ENCODE results near the gene TARBP1. TPM values are rescaled to one million over a fixed set of nuclear protein-coding genes. Genes with fewer than 3 reads are reported as not detected.

The TARBP1 gene
- total RNA-seq, 1 donor from 2014 or later: 32.4 TPM

DNA sequence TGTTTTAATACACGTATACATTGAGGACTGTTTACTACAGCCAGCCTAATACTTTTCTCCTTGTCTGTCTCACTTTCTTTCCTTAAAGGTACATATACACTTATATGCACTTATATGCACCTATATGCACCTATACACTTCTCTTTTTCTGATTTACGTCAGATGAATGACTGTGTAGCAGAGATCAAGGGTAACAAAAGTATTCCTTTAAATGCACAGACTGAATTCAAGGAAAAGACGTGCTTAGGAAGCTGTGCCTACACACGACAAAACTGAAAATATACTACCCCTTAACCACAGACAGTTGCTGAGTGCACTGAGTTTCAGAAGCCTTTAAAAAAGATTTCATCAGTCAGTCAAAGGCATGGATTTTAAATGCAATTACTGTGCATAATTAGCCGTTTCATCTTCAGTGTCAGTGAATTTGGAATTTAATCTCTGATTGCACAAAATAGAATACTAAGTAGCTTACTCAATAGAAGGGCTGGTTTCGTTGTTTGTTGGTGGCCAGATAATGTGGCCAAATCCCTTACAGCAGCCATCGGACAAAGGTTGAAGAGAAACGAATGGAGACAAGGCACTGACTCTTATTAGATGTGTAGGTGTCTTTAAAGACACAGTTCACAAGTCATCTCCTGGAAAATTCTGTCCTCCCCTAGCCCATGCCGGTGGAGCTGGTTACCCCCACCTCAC, 38.3 kb upstream of the TARBP1 start:
- H3K27me3 Mint-ChIP-seq (ENCODE audit: unreplicated experiment): no peaks in the 10 kb centered on the region
- H3K9me3 Mint-ChIP-seq (ENCODE audit: unreplicated experiment): peaks cover 1% of the 10 kb centered on the region
- peaks cover 20% of the 10 kb centered on the region for H3K4me1 Mint-ChIP-seq (ENCODE audit: low read depth, unreplicated experiment)
- no peak for DNase-seq
- TF ChIP-seq, protein P1, sequence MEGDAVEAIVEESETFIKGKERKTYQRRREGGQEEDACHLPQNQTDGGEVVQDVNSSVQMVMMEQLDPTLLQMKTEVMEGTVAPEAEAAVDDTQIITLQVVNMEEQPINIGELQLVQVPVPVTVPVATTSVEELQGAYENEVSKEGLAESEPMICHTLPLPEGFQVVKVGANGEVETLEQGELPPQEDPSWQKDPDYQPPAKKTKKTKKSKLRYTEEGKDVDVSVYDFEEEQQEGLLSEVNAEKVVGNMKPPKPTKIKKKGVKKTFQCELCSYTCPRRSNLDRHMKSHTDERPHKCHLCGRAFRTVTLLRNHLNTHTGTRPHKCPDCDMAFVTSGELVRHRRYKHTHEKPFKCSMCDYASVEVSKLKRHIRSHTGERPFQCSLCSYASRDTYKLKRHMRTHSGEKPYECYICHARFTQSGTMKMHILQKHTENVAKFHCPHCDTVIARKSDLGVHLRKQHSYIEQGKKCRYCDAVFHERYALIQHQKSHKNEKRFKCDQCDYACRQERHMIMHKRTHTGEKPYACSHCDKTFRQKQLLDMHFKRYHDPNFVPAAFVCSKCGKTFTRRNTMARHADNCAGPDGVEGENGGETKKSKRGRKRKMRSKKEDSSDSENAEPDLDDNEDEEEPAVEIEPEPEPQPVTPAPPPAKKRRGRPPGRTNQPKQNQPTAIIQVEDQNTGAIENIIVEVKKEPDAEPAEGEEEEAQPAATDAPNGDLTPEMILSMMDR (IDR thresholded peaks at IDR 0.05; ENCODE audit: partially characterized antibody, unreplicated experiment): no peak
- H3K27ac Mint-ChIP-seq (ENCODE audit: unreplicated experiment): no peak overlapping the region
- no peaks in the 10 kb centered on the region for H3K36me3 Mint-ChIP-seq (ENCODE audit: unreplicated experiment)
- H3K4me3 Mint-ChIP-seq (ENCODE audit: unreplicated experiment): no peak overlapping the region

- H3K4me1 Mint-ChIP-seq (ENCODE audit: low read depth, unreplicated experiment): peaks cover 16% of the 10 kb centered on the region
- no peak overlapping the region for H3K4me3 Mint-ChIP-seq (ENCODE audit: unreplicated experiment)
- H3K36me3 Mint-ChIP-seq (ENCODE audit: unreplicated experiment): no peaks in the 10 kb centered on the region
- H3K9me3 Mint-ChIP-seq (ENCODE audit: unreplicated experiment): peaks cover 1% of the 10 kb centered on the region
- no peak overlapping the region for H3K27ac Mint-ChIP-seq (ENCODE audit: unreplicated experiment)
- DNase-seq: no peak
- TF ChIP-seq, protein P1 (IDR thresholded peaks at IDR 0.05; ENCODE audit: partially characterized antibody, unreplicated experiment): no peak
- peaks cover 3% of the 10 kb centered on the region for H3K27me3 Mint-ChIP-seq (ENCODE audit: unreplicated experiment)
Observed at GRCh38 chr1:234515821-234516241, 36.9 kb upstream of the TARBP1 start.

- no peak for DNase-seq
- Mint-ChIP-seq H3K27ac (ENCODE audit: unreplicated experiment) (no peak overlapping the region), H3K4me3 (ENCODE audit: unreplicated experiment) (no peak overlapping the region), H3K27me3 (ENCODE audit: unreplicated experiment) (peaks cover 3% of the 10 kb centered on the region), H3K9me3 (ENCODE audit: unreplicated experiment) (peaks cover 1% of the 10 kb centered on the region), H3K36me3 (ENCODE audit: unreplicated experiment) (no peaks in the 10 kb centered on the region), H3K4me1 (ENCODE audit: low read depth, unreplicated experiment) (peaks cover 15% of the 10 kb centered on the region)
- TF ChIP-seq, protein P1 (IDR thresholded peaks at IDR 0.05; ENCODE audit: partially characterized antibody, unreplicated experiment): no peak
Observed at GRCh38 chr1:234515411-234515810, 36.4 kb upstream of the TARBP1 start.

DNA sequence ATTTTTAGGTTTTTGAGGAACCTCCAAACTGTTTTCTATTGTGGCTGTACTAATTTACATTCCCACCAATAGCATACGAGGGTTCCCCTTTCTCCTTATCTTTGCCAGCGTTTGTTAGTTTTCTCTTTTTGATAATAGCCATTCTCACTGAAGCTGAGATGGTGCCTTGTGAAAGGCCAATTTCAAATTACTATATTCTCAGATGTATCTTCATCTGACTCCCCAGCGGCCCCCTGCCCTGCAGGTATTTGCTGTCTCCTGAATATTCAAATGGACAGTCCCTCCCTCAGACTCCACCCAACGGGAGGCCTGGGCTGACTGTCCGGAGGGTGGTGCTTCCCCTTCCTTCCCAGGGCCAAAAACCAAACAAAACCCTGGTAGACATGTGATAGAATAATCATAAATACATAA, 33.5 kb upstream of the TARBP1 start:
- Mint-ChIP-seq H3K4me3 (ENCODE audit: unreplicated experiment) (no peak overlapping the region), H3K9me3 (ENCODE audit: unreplicated experiment) (peaks cover 4% of the 10 kb centered on the region), H3K36me3 (ENCODE audit: unreplicated experiment) (no peaks in the 10 kb centered on the region), H3K4me1 (ENCODE audit: low read depth, unreplicated experiment) (peaks cover 13% of the 10 kb centered on the region), H3K27ac (ENCODE audit: unreplicated experiment) (no peak overlapping the region), H3K27me3 (ENCODE audit: unreplicated experiment) (peaks cover 4% of the 10 kb centered on the region)
- DNase-seq: no peak
- TF ChIP-seq, protein P1 (IDR thresholded peaks at IDR 0.05; ENCODE audit: partially characterized antibody, unreplicated experiment): no peak
